Spleen (tissue), 7 donors: ENCODE measurements around the gene MECR.

Source experiments
- POLR2A ChIP-seq, 3 donors: fragments of 450-650 bp; IDR thresholded peaks; one replicate each; pipeline ENCODE4 v1.5.1; 2017; ENCODE audit warnings: antibody characterized with exemption in 3 of 3, mild to moderate bottlenecking in 1 of 3
- TF ChIP-seq, protein P1 (sequence below), 11 experiments: fragments of 200-600 bp in 7 of 11; fragments of 450-650 bp in 4 of 11; sonication (generic) in 4 of 11; IDR thresholded peaks in 8 of 11; conservative IDR thresholded peaks in 3 of 11; 1 replicate in 7 of 11; 2 replicates in 4 of 11; pipeline versions ENCODE4 v1.4.0 to v1.8.0; 2016 to 2021; ENCODE audit warnings: antibody characterized with exemption in 11 of 11, inconsistent platforms in 4 of 11, mild to moderate bottlenecking in 1 of 11
- donor health status: DM: no; HTN: no; CAD: no; lungs with moderate emphysema.
- donor health status: DM: no; HTN: no; CAD: no.
- donor health status: DM: no; HTN: no; CAD: no.

- TF ChIP-seq, protein P1, sequence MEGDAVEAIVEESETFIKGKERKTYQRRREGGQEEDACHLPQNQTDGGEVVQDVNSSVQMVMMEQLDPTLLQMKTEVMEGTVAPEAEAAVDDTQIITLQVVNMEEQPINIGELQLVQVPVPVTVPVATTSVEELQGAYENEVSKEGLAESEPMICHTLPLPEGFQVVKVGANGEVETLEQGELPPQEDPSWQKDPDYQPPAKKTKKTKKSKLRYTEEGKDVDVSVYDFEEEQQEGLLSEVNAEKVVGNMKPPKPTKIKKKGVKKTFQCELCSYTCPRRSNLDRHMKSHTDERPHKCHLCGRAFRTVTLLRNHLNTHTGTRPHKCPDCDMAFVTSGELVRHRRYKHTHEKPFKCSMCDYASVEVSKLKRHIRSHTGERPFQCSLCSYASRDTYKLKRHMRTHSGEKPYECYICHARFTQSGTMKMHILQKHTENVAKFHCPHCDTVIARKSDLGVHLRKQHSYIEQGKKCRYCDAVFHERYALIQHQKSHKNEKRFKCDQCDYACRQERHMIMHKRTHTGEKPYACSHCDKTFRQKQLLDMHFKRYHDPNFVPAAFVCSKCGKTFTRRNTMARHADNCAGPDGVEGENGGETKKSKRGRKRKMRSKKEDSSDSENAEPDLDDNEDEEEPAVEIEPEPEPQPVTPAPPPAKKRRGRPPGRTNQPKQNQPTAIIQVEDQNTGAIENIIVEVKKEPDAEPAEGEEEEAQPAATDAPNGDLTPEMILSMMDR (IDR thresholded peaks at IDR 0.05 in 8 of 11, conservative IDR thresholded peaks at IDR 0.05 in 3 of 11), result no peak
- TF ChIP-seq POLR2A (IDR thresholded peaks at IDR 0.05), result no peak
These were observed 8.0 kb downstream of the MECR start for GRCh38 chr1:29222686-29223085.
